Midbrain (tissue), 1 donor: ENCODE results near the gene TAS2R13.

ENCODE experiments used
- DNase-seq: peaks from one replicate; lab custom pipeline; 2025; lab: John Stamatoyannopoulos, UW

The TAS2R13 gene

GRCh38 chr12:10909462-10909861 lies at the start of gene TAS2R13:
TSS of gene TAS2R13 (minus strand) at chr12:10909562. CDS start at chr12:10909298, 264 bp downstream.
- no peak for DNase-seq

- DNase-seq = no peak
These were observed 48.4 kb upstream of the TAS2R13 start for GRCh38 chr12:10957741-10958140.

- no peak for DNase-seq
These were observed 46.7 kb upstream of the TAS2R13 start for GRCh38 chr12:10956085-10956484.

GRCh38 chr12:10952645-10953044 lies 43.3 kb upstream of the TAS2R13 start:
- peak; percentile 26 for DNase-seq

- no peak for DNase-seq
These were observed 33.8 kb upstream of the TAS2R13 start for GRCh38 chr12:10943167-10943566.

GRCh38 chr12:10941916-10942607 lies 32.7 kb upstream of the TAS2R13 start:
- no peak for DNase-seq

- DNase-seq = no peak
These were observed 32.0 kb upstream of the TAS2R13 start for GRCh38 chr12:10941369-10941768.

GRCh38 chr12:10940389-10940788 lies 31.0 kb upstream of the TAS2R13 start:
- no peak for DNase-seq

- DNase-seq = no peak
These were observed 29.8 kb upstream of the TAS2R13 start, which contains the start of gene TAS2R14 for GRCh38 chr12:10939163-10939562. TSS of gene TAS2R14 (minus strand) at chr12:10939263. CDS start at chr12:10939207, 56 bp downstream.

GRCh38 chr12:10936506-10936905 lies 27.1 kb upstream of the TAS2R13 start:
- no peak for DNase-seq

GRCh38 chr12:10928746-10929286 lies 19.5 kb upstream of the TAS2R13 start, which contains the start of gene PRH2:
TSS of gene PRH2 (plus strand) at chr12:10929236. CDS start at chr12:10929274, 38 bp downstream.
- DNase-seq = no peak

GRCh38 chr12:10926269-10926668 lies 16.9 kb upstream of the TAS2R13 start:
- DNase-seq = no peak

GRCh38 chr12:10919809-10920208 lies 10.4 kb upstream of the TAS2R13 start:
- no peak for DNase-seq

- DNase-seq = no peak
These were observed 1.0 kb upstream of the TAS2R13 start for GRCh38 chr12:10910380-10910779.

- no peak for DNase-seq
These were observed 4.7 kb downstream of the TAS2R13 start for GRCh38 chr12:10904686-10905085.

- DNase-seq = no peak
These were observed 7.9 kb downstream of the TAS2R13 start for GRCh38 chr12:10901427-10901826.

GRCh38 chr12:10900972-10901371 lies 8.4 kb downstream of the TAS2R13 start:
- no peak for DNase-seq

GRCh38 chr12:10900530-10900929 lies 8.8 kb downstream of the TAS2R13 start:
- DNase-seq = no peak

- DNase-seq = no peak
These were observed 12.5 kb downstream of the TAS2R13 start for GRCh38 chr12:10896854-10897253.

- DNase-seq = no peak
These were observed 17.4 kb downstream of the TAS2R13 start for GRCh38 chr12:10891937-10892336.

- DNase-seq = no peak
These were observed 20.1 kb downstream of the TAS2R13 start for GRCh38 chr12:10889226-10889625.

GRCh38 chr12:10884086-10884725 lies 25.2 kb downstream of the TAS2R13 start, which contains the start of gene PRH1:
TSS of gene PRH1 (minus strand) at chr12:10884255. CDS start at chr12:10884217, 38 bp downstream.
- DNase-seq = no peak

GRCh38 chr12:10873378-10873777 lies 36.0 kb downstream of the TAS2R13 start:
- no peak for DNase-seq
